Measurements from ENCODE around the gene GRID2.

Gene GRID2

GRCh38 chr4:93513851-93514250 is 1210.1 kb downstream of the GRID2 start:
- DNase-seq (ENCODE audit: low spot score) = no peak

GRCh38 chr4:93515208-93515607 is 1211.4 kb downstream of the GRID2 start:
- DNase-seq (ENCODE audit: low spot score) = no peak

GRCh38 chr4:93529692-93530372 is 1226.1 kb downstream of the GRID2 start:
- DNase-seq (ENCODE audit: low spot score) = no peak

DNA sequence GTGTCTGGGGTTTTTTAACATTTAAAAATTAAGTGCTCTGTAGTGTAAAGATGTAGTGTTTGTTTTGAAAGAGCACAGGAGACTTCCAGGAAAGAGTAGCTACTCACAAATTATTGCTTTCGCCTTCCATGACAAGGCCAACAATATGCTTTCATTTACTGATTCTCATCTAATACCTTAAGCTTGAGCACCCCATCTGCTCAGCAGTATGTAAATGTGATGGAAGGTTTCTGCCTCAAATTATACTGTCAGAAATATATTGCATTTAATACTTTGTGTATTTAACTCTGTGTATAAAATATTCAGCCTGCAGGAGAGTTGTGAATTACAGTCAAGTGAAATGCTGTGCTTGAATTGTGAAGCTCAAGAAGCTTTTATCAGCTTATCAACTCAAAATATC is 1228.5 kb downstream of the GRID2 start:
- DNase-seq (ENCODE audit: low spot score) = no peak

DNA sequence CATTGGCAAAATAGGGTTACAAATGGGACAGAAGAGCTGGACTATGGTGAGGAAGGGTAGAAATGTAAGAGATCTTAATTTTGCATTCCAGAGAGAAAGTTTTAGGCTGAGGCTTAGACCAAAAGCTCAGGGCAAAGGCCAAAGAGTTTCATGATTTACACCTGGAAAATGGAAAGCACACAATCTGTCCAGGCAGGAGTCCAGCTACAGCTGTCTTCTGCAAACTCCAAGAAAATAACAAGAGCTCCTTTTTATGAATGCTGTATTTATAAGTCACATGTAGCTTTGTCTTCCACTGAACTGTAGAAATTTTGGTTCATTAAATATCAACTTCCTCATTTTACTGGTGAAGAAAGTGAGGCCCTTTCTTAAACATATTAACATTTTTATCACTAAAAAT is 1236.8 kb downstream of the GRID2 start:
- DNase-seq (ENCODE audit: low spot score) = no peak

- DNase-seq (ENCODE audit: low spot score) = no peak
Observed at GRCh38 chr4:93561842-93562241, 1258.1 kb downstream of the GRID2 start.

- DNase-seq (ENCODE audit: low spot score) = no peak
Observed at GRCh38 chr4:93568758-93569157, 1265.0 kb downstream of the GRID2 start.

DNA sequence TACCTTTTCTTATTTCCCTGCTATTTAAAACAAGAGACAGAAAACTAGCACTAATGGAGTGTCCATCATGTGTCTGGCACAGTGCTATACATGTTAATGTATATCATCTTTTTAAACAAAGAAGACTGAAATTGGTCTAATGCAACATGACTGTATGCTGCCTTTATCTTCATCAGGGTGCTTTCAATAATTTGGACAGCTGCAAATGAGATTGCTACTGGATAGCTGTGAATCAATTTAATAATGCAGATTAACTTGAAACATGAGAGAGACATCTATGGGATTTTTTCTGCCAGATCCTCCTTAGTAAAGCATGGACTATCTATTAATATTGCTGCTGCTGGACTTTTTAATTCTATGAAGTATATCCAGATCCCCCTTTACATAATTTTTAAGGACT is 1269.5 kb downstream of the GRID2 start:
- DNase-seq (ENCODE audit: low spot score) = no peak

- DNase-seq (ENCODE audit: low spot score) = no peak
Observed at GRCh38 chr4:93578942-93579341, 1275.2 kb downstream of the GRID2 start.

- no peak for DNase-seq (ENCODE audit: low spot score)
Observed at GRCh38 chr4:93605163-93605562, 1301.4 kb downstream of the GRID2 start.

- peak; percentile 87 for DNase-seq (ENCODE audit: low spot score)
Observed at GRCh38 chr4:93617606-93618005, 1313.8 kb downstream of the GRID2 start.

DNA sequence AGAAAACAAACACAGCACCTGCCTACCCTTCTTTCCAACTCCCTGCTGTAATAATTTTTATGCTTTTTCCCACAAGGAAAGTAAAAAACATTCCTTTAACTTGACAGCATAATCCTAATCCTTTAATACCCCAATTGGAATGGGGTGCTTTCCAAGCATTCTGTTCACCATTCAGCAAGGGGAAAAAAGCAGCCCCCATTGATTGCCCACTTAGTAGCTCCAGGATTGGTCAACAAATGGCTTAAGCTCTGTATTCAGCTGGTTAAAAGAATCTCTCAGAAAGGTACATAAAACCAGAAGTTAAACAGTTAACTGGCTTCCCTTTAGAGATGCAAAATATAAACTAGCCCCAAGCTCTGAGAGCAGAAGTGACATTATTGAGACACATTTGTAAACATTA is 1330.0 kb downstream of the GRID2 start:
- DNase-seq (ENCODE audit: low spot score) = no peak

GRCh38 chr4:93635943-93636342 is 1332.2 kb downstream of the GRID2 start:
- DNase-seq (ENCODE audit: low spot score) = no peak

- no peak for DNase-seq (ENCODE audit: low spot score)
Observed at GRCh38 chr4:93645120-93645519, 1341.4 kb downstream of the GRID2 start.

GRCh38 chr4:93646233-93646930 is 1342.6 kb downstream of the GRID2 start:
- DNase-seq (ENCODE audit: low spot score) = no peak

GRCh38 chr4:93648258-93648657 is 1344.5 kb downstream of the GRID2 start:
- no peak for DNase-seq (ENCODE audit: low spot score)

GRCh38 chr4:93649828-93650227 is 1346.1 kb downstream of the GRID2 start:
- DNase-seq (ENCODE audit: low spot score) = no peak

DNA sequence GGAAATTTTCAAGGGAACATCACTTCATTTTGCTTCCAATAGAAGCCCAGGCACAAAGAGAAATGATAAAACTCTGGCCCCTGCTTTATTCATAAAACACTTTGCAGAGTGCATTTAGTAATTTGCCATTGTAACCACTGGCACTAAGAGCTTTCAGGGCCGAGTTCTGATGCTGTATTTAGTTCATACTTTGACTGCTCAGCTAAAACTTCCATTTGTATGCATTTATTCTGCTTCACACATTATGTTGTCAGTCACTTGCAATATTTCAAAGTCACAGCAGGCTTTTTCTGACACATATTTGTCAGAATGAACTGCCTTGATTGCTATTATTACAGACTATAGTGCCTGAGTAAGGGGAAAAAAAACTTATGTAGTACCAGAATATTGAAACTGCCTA is 1350.4 kb downstream of the GRID2 start:
- DNase-seq (ENCODE audit: low spot score) = no peak

GRCh38 chr4:93657527-93657926 is 1353.8 kb downstream of the GRID2 start:
- no peak for DNase-seq (ENCODE audit: low spot score)

DNA sequence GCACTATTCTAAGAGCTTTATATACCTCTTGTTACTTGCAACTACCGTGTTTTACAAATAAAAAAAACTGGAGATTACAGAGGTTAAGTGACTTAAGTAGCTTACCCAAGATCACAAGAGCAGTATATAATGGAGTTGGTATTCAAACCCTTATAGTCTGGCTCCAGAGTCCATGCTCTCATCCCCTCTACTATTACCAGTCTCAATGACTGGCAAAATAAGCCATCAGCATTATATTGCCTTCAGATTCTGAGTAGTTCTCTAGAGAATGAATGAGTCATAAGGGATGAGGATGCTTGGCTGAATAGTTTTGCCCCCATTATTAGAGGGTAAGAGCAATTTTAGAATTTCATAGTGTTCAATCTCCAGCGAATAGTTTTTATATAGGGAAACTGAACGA is 1354.7 kb downstream of the GRID2 start:
- no peak for DNase-seq (ENCODE audit: low spot score)

- no peak for DNase-seq (ENCODE audit: low spot score)
Observed at GRCh38 chr4:93659629-93660028, 1355.9 kb downstream of the GRID2 start.

- no peak for DNase-seq (ENCODE audit: low spot score)
Observed at GRCh38 chr4:93660036-93660435, 1356.3 kb downstream of the GRID2 start.

GRCh38 chr4:93670434-93670833 is 1366.7 kb downstream of the GRID2 start:
- no peak for DNase-seq (ENCODE audit: low spot score)

- no peak for DNase-seq (ENCODE audit: low spot score)
Observed at GRCh38 chr4:93671093-93671492, 1367.3 kb downstream of the GRID2 start.
